NCI-H1092 treated with DMSO at 0.1 percent for 48 hours (cell line): Measurements from ENCODE around the gene PACSIN2.
"Not testable (repeated sequence)": the region's sequence is repeated elsewhere in the genome, so short reads cannot be mapped to it uniquely, and the experiment has no call there.

Experiments
- DNase-seq: peaks from one replicate; lab custom pipeline; 2025; lab: John Stamatoyannopoulos, UW

The PACSIN2 gene

DNA sequence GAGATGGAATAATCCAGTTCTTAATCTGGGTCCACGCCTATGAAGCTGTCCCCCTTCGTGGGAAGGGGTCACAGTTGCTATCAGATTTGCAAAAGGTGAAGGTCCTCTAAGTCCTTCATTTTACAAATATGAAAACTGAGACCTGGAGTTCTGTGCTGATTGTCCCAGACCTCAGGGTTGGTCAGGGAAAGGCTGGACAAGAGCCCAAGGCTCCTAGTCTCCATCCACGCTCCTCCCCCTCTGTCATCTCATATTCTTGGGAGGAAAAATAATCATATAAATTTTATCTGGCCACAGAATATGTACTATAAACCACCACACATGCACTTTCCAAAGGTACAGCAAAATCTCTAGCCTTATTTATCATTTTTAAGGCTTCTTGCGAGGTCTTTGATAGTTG lies 5.5 kb downstream of the PACSIN2 start:
- DNase-seq, result no peak

DNA sequence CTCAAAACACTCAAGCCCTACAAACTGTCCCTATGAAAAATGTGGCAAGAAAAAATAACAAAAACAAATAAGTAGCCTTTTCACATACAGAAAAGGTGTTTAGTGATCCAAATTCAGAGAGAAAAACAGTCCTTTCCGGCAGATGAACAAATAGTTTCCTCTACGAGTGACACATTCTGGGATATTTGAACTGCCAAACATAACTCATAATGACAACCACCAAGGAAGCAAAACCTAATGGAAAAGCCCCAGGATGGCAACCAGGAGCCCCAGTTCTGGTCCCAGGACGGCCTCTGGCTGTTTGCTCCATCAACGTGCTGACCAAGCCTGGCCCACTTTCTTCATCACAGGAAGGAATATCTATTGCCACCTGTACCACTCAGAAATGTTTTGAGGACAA lies 6.0 kb downstream of the PACSIN2 start:
- DNase-seq, result no peak

DNA sequence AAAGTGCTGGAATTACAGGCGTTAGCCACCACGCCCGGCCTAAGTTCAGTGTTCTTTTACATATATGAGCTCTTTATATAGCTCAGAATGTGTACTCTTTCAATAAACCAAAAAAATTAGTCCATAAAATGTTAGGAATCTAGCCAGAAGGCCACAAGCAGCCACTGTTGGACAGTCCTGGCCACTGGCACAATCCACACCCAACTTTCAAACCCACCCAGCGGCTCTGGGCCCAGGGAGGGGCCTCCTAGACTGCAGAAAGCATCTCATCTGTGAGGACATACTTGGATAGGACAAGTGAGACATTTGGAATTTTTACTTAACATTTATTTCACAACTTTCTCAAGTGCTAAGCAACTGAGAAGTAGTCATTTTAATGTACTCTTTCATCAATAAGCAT lies 6.4 kb downstream of the PACSIN2 start:
- no peak for DNase-seq

DNA sequence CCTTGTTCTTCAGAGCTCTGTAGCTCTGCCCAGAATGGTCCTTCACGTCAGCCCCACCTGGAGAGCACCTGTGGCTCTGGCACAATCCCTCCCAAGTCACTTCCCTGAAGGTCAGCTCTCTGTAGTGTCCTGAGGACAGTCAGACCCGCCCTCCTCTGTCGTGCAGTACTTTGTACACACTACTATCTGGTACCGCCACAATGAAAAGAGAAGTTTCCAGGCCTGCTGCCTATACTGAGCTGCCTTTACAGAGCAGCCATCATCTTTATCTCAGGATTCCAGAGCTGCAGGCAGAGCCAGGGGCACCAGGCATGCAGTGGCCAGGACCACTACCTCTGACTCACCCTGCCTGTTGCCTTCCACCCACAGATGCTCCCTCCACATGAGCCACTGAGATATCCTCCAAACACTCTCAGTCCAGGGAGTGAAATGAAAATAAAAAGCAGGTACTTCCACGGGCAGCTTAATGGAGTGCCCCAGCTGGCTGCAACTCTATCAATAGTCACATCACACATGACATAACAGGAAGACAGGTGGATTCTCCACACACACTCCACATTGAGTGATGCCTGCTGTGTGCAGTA lies 7.3 kb downstream of the PACSIN2 start:
- no peak for DNase-seq

DNA sequence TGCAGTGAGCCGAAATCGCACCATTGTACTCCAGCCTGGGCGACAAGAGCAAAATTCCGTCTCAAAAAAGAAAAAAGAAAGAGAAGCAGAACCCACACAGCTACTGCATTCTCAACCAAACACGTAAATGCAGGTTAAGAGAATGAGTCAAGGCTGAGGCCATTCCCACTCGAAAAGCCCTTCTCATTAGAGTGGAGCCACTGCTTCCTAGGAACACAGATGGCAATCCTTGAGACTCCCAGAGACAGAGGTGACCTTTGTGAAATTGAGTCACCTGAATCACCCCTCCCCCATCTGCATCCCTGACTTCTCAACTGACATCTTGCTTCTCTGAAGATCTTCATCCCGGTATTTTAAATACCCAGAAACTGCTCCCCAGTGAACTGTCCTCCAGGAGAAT lies 8.2 kb downstream of the PACSIN2 start:
- no peak for DNase-seq

DNA sequence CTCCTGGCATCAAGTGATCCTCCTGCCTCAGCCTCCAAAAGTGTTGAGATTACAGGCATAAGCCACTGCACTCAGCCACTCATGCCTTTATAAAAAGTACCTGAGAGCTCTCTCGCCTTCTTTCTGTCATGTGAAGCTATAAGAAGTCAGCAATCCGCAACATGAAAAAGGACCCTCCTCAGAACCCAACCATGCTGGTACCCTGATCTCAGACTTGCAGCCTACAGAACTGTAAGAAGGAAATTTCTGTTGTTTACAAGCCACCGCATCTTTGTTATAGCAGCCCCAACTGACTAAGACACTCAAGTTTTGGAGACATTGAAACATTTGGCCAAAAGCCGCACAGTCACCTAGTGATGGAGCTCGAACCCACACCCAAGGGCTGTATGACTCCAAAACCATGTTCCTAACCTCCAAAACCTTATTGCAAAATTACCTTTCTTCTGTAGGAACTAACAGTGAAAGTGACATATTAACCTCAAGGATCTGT lies 8.9 kb downstream of the PACSIN2 start:
- DNase-seq, result no peak

DNA sequence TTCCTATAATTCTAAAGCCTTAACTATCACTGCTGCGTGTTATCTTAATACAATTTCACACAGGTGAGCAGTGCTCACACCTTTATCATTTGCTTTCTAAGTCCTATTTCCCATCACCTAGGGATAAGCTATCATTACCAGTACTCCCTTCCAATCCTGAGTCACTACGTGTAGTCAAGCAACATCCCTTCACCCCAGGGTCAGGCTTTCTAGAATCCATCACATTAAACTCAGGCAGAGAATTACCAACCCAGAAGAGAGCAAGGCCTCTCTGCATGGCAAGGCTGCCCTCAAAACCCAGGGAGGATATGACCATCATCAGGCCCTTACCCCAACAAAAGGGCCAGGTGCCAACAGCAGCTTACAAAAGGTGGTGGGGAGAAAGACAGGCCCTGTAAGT lies 9.8 kb downstream of the PACSIN2 start:
- no peak for DNase-seq

DNA sequence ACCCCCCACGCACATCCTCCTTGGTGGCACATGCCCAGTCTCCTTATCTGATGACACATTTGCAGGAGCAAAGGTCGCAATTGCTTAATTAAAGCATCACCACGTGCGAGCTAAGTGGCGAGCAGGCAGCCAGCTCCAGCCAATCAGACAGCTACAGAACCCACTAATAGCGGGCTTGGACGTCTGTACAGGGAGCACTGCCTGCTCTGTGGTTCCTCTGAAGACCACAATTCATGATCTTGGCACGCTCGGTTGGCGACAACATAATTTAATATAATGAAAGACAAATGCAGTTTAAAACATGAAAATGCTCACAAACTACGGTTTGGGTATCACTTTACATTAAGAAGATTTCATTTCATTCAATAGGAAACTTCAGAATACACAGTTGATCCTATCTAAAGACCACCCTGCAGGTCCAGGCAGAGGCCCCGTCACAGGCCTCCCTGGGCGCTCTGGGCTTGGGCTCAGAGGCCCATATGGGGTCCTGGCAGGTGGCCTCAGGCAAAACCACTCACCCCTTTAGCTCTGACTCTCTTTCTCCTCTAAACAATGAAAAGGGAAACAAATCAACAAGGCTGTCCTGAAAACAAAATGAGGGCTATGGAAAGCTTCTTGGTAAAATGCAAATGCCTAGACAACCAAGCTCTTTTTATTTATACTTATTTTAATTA lies 10.4 kb downstream of the PACSIN2 start:
- no peak for DNase-seq

DNA sequence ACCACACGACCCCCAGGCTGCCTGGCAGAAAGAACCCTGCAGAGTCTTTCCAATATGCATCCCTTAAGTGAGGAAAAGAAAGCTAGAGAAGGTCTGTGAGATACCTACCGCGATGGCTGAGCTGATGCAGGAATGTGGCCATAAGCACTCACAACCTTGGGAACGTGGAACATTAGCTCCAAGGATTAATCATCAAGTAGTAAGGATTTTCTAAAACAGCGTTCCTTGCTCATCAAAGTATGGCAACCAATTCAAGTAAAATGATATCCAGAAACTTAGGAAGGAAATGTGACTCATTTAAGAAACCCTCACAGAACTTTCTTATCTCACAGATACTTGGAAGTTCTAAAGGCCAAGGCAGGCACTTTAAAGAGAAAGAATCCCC lies 12.8 kb downstream of the PACSIN2 start:
- no peak for DNase-seq

DNA sequence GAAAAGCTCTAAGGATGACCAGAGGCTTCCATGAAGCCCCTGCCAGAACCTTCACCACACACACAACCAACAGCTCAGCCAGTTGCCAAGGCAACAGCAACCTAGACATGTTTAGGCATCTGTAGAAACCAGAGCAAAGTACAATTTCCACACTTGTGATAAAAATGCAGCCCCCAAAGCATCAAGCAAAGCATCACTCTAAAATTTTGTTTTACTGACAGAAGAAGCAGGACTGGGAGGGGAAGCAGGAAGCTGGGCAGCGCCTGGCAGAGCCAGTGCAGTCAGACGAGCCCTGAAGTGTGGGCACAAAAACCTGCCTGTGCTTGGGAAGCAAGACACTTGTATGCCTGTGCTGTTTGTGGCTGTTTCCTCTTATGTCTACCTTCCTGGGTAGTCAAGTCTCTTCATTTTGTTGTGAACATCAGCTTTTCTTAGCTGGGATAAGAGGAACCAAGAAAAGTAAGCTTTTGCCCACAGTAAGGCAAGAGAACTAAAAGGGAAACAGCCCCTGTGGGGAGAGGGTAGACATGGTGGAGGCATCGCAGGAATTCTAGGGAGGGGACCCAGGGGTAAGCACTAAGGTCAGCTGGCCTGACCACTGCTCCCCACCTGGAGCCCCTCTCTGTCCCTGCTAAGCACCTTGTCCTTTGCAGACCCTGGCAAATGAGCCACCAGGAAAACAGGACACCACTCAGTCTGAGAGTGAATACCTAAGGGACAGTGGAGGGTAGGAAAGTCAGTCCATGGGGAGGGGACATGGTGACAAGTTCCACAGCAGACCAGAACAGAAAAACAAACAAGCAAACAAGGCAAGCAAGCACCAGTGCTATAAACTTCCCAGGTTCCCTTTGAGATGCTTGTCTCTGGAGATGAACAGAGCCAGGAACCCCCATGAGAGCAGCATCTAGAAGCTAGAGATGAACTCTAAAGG lies 13.4 kb downstream of the PACSIN2 start:
- DNase-seq, result no peak

DNA sequence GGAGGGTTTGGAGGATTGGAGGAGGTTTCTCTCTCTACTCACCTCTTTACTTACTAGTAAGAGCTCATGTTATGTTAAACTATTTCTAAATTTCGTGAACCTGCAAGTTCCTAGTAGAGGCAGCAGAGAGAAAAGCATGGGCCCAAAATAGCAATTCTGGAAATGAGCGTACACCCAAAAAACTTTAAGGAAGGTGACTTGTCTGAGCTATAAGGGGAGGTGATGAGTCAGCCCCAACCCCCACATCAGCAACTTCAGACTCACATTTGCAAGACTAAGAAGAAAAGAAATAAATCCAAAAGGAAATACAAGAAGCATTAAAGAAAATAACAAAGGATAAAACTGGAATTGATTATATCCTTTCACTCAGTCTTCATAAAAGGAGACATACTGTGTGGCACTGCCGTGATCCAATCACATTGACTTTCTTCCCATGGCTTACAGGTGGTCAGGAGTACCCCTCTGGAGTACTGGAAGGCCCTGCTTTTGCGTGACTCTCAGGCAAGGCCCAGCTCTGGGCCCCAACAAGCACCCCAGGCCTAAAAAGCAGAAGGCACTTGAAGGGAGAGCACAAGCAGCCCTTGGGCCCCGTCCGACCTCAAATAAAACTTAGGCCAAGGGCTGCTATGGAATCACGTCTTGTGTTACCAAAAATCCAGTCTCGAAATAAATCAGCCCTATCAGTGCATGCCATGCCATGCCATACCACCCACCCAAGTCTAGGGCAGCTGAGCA lies 14.3 kb downstream of the PACSIN2 start:
- DNase-seq, result no peak

DNA sequence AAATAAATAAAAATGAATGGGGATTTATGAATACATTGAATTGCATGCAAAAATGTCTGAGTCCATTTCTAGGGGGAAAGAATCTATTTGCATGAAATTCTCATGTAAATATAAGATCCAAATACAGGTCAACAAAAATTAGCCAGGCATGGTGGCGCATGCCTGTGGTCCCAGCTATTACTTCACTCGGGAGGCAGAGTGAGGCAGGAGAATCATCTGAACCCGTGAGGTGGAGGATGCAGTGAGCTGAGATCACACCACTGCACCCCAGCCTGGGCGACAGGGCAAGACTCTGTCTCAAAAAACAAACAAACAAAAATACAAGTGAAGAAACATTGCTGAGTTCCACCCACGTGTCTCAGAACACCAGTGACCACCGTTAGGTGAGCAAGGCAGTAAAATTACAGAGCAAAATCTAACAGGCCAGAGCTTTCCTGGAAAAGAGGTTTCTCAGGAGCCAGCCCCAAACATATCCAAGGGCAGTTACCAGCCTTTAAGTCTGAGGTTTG lies 17.3 kb downstream of the PACSIN2 start:
- no peak for DNase-seq

DNA sequence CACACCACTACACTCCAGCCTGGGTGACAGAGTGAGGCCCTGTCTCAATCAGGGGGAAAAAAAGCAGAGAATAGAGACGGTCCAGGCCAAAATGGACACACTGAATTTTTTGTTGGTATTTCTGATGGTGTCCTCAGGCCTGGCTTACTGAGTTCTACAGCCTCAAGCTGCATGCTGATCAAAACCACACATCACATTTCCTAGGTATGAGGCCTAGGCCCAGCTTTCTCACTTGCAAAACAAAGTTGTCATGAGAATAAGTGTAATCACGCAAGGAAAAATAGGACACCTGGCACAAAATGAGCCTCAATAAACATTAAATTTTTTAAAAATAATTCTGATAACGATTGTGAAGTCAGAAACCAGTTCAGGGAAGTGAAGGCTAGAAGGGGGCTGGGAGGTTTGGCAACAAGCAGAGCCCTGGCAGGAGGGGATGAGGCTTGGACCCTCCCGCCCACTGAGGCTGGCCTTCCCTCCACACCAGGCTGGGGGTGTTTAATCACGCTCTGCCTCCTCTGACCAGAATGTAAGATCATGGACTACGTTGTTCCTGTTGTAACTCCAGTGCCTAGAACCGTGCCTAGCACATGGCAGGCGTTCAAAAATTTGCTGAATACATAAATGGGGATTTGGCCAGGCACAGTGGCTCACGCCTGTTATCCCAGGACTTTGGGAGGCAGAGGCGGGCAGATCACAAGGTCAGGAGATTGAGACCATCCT lies 18.1 kb downstream of the PACSIN2 start:
- no peak for DNase-seq

DNA sequence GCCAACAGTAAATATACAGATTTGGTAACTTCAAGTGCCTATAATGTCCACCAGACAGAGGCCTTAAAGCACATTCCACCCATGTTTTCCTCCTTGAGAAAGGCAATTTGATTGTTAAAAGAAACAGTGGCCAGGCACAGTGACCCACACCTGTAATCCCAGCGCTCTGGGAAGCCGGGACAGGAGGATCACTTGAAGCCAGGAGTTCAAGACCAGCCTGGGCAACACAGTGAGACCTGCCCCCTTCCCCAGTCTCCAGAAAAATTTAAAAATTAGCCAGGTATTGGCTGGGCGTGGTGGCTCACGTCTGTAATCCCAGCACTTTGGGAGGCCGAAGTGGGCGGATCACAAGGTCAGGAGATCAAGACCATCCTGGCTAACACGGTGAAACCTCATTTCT lies 19.3 kb downstream of the PACSIN2 start:
- not testable (repeated sequence) for DNase-seq

DNA sequence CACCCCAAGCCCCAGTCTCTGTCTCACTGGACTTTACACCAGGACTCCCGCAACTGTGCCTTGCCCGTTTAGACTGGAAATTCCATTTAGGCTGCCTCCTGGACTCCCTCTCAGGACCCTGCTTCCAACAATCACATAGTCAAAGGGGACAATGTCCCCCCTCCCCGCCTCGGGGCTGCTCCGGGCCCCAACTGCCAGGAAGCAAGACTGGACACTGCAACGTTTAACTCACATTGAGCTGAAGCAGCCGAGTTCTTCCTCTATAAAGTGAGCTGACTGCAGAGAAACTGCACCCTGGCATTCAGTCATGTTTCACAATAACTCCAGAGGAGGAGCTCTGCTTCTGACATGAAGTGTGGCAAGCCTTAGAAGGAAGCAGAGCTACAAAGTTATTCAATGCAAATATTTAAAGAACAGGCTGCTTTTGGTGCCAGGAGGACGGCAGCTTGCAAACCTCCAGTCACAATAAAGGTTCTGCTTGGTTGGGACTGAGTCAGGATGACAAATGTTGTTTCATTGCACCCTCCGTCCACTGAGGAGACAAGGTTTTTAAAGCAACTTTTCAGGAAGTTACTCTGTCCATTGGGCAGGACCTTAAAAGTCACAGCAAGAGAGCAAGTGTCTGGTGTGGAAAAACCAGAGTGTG lies 19.9 kb downstream of the PACSIN2 start:
- no peak for DNase-seq

DNA sequence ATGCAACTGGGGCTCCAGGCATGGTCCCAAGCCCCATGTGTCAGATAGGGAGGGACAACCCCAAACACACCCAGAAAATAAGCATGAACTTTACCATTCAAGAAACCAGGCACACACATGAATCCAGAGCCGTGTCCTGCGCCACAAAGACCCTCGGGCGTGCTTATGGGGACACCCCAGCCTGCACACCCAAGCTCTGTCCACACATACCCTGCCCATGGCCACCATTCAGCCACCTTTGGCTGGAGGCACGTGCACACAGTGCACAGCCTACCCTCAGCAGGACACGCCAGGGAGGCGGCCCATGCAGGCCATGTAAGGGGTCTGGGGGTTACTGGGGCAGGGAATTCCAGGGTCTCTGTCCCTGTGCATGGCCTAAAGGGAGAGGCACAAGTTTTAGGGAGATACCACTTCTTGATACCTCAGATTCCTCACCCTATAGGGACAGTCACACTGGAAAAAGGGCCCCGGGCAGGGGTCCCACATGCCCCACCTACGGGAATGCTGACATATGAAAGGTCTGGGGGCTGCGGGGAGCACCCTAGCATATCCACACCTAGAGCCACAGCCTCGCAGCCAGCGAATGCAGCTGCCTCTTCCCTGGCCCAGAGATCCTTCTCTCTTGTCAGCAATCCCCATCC lies 20.6 kb downstream of the PACSIN2 start:
- DNase-seq, result no peak

DNA sequence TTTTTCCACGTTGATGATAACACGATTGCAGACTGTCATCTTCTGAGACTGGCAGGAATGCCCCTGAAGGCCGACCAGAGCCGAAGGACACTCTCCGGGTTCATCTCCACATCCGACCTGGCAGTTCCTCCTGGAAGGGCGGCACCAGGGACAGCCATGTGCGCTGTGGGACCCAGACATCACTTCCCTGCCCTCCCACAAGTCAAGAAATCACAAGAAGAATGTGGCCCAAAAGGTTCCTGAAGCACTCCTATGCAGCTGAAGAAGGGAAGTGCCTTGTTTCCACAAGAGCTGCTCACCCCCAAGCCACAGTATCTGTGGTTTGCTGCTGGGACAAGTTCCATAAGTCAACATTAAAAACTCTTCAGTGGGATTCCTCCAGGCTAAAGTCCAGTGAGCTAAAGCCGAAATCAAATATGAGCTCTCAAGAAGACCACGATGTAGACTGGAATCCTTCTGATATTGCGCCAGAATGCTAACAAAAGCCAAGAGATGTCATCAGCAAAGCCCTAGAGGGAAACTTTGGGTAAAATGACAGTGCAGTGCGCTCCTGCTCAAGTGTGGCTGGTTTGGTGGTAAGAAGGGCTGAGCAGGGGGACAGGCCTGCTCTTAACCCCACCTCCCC lies 21.2 kb downstream of the PACSIN2 start:
- DNase-seq, result no peak

DNA sequence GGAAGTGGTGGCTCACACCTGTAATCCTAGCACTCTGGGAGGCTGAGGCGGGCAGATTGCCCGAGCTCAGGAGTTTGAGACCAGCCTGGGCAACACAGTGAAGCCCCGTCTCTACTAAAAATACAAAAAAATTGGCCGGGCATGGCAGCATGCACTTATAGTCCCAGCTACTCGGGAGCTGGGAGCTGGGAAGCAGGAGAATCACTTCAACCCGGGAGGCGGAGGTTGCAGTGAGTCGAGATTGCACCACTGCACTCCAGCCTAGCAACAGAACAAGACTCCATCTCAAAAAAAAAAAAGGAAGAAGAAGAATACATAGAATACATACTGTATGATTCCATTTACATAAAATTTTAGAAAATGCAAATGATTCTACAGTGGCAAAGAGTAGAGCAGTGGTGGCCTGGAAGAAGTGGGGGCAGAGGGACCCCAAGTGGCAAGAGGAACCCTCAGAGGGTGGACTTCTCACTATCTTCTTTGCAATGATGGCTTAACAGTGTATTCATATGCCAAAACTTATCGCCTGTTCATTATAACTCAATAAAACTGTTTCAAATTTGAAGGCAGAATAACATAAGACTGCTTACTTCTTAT lies 22.0 kb downstream of the PACSIN2 start:
- no peak for DNase-seq

DNA sequence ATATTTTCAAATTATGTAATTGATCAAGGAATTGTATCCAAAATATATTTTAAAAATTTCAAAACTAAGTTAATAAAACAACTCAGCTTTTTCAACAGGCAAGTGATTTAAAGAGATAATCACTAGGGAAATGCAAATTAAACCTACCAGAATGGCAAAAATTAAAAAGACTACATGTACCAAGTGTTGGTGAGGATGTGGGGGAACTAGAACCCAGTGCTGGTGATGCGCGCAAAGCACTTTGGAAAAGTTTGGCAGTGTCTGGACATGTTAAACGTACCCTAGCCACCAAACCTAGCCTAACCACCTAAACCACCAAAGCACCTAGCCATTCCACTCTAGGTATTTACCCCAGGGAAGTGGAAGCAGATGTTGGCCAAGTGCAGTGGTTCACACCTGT lies 22.9 kb downstream of the PACSIN2 start:
- DNase-seq, result no peak
